HL-60/S4 treated with retinoic acid at 250 ng/mL for 4 days and 3 days (cell line): ENCODE results near the gene CCDC102A.

Experiments
- in situ Hi-C: fragments of 300-500 bp; cut with MboI; formaldehyde crosslinking; loops from 2 replicates; pipeline ENCODE4 v1.7.0; 2022; ENCODE audit warnings: low sequenced_read_pairs

The CCDC102A gene

GRCh38 chr16:57519796-57520360 lies 16.5 kb downstream of the CCDC102A start:
- in situ Hi-C loops: no loop called here

- in situ Hi-C loops: no loop called here
These were observed 17.4 kb downstream of the CCDC102A start for GRCh38 chr16:57518922-57519321.

GRCh38 chr16:57518520-57518919 lies 17.9 kb downstream of the CCDC102A start:
- in situ Hi-C loops: no loop called here

GRCh38 chr16:57517397-57518367 lies 18.7 kb downstream of the CCDC102A start:
- in situ Hi-C loops: no loop called here

- in situ Hi-C loops: no loop called here
These were observed 19.6 kb downstream of the CCDC102A start for GRCh38 chr16:57516773-57517172.

- in situ Hi-C loops: no loop called here
These were observed 20.1 kb downstream of the CCDC102A start for GRCh38 chr16:57516176-57516725.

- in situ Hi-C loops: no loop called here
These were observed 21.4 kb downstream of the CCDC102A start for GRCh38 chr16:57514791-57515600.

- in situ Hi-C loops: no loop called here
These were observed 22.0 kb downstream of the CCDC102A start for GRCh38 chr16:57514371-57514770.

- in situ Hi-C loops: no loop called here
These were observed 22.8 kb downstream of the CCDC102A start for GRCh38 chr16:57513371-57514102.

- in situ Hi-C loops: no loop called here
These were observed 23.9 kb downstream of the CCDC102A start for GRCh38 chr16:57512296-57513001.

GRCh38 chr16:57510016-57510871 lies 26.1 kb downstream of the CCDC102A start:
- in situ Hi-C loops: no loop called here

- in situ Hi-C loops: no loop called here
These were observed 27.0 kb downstream of the CCDC102A start for GRCh38 chr16:57509231-57509923.

GRCh38 chr16:57508035-57508425 lies 28.3 kb downstream of the CCDC102A start:
- in situ Hi-C loops: no loop called here

- in situ Hi-C loops: no loop called here
These were observed 29.0 kb downstream of the CCDC102A start for GRCh38 chr16:57507136-57508034.

- in situ Hi-C loops: no loop called here
These were observed 31.2 kb downstream of the CCDC102A start for GRCh38 chr16:57505169-57505568.

- in situ Hi-C loops: no loop called here
These were observed 31.9 kb downstream of the CCDC102A start for GRCh38 chr16:57504491-57504890.

GRCh38 chr16:57504001-57504400 lies 32.4 kb downstream of the CCDC102A start:
- in situ Hi-C loops: no loop called here
